Measurements from ENCODE around the gene TSPEAR.

GRCh38 chr21:44514746-44515358, 196.5 kb downstream of the TSPEAR start:
- no peak for TF ChIP-seq POLR2A (IDR thresholded peaks at IDR 0.05; ENCODE audit: low read depth)
- no peak for TF ChIP-seq CTCF (IDR thresholded peaks at IDR 0.05)
- TF ChIP-seq POLR2AphosphoS5 (IDR thresholded peaks at IDR 0.05): no peak
- no peak for TF ChIP-seq EP300 (IDR thresholded peaks at IDR 0.05)
